Lung (tissue), 12 donors: Measurements from ENCODE around the gene TOPAZ1. TPM values are rescaled to one million over a fixed set of nuclear protein-coding genes. Genes with fewer than 3 reads are reported as not detected.

Experiments used
- ATAC-seq: fragments of 200-7000 bp; cut with Tn5 transposase; one replicate; pipeline ENCODE4 v1.9.1; 2020; ENCODE audit warnings: moderate number of reproducible peaks; ENCODE audit not compliant: insufficient read depth, low FRiP score
- DNase-seq, 3 donors: peaks; one replicate each; pipeline ENCODE4 v3.0.0-alpha.2; 2013 to 2017
- H3K27ac ChIP-seq, 2 donors: one replicate each; pipeline ENCODE4 v1.5.1; 2013; ENCODE audit warnings: mild to moderate bottlenecking in 2 of 2, moderate library complexity in 2 of 2, control low read depth in 1 of 2, inconsistent platforms in 1 of 2, low read depth in 1 of 2, low read length in 1 of 2
- H3K27me3 ChIP-seq, 3 donors: one replicate each; pipeline ENCODE4 v1.5.1; 2013; ENCODE audit warnings: low read length in 2 of 3; ENCODE audit not compliant: control insufficient read depth in 3 of 3, insufficient read depth in 3 of 3
- H3K36me3 ChIP-seq, 4 donors: one replicate each; pipeline ENCODE4 v1.5.1; 2013; ENCODE audit warnings: low read length in 4 of 4, mild to moderate bottlenecking in 1 of 4, moderate library complexity in 1 of 4; ENCODE audit not compliant: control insufficient read depth in 4 of 4, insufficient read depth in 4 of 4
- H3K4me1 ChIP-seq, 5 donors: one replicate each; pipeline ENCODE4 v1.5.1; 2013; ENCODE audit warnings: low read length in 5 of 5, mild to moderate bottlenecking in 2 of 5, moderate library complexity in 1 of 5; ENCODE audit not compliant: control insufficient read depth in 5 of 5, insufficient read depth in 5 of 5
- H3K4me3 ChIP-seq: one replicate; pipeline ENCODE4 v1.5.1; 2013; ENCODE audit warnings: mild to moderate bottlenecking, control low read depth, moderate library complexity
- H3K9ac ChIP-seq, 2 donors: one replicate each; pipeline ENCODE4 v1.5.1; 2013; ENCODE audit warnings: low read length in 2 of 2, control low read depth in 1 of 2; ENCODE audit not compliant: insufficient read depth in 1 of 2
- H3K9me3 ChIP-seq, 4 donors: one replicate each; pipeline ENCODE4 v1.5.1; 2013; ENCODE audit warnings: low read length in 3 of 4, mild to moderate bottlenecking in 1 of 4, moderate library complexity in 1 of 4; ENCODE audit not compliant: control insufficient read depth in 4 of 4, insufficient read depth in 3 of 4
- WGBS, 2 donors: extraction: QIAGEN DNeasy Blood & Tissue Kit; methylation state at CpG; one replicate each; pipeline ENCODE4 v1.1.7; 2013; 5-methylcytosine and 5-hydroxymethylcytosine counted together
- polyA plus RNA-seq, 2 donors: library from polyadenylated mRNA; stranded (reverse); fragments of 200-250 nt; gene quantifications; one replicate each; pipeline ENCODE4 v1.2.1, GENCODE V29; 2013
- total RNA-seq, 2 donors: library from RNA; depleted of rRNA in 1 of 2; stranded (reverse); fragments of >200 nt in 1 of 2; gene quantifications; one replicate each; pipeline ENCODE4 v1.2.1, GENCODE V29; 2014 to 2021
- TF ChIP-seq, protein P1 (sequence below): IDR thresholded peaks from 2 replicates; pipeline ENCODE4 v1.5.1; 2012; ENCODE audit warnings: mild to moderate bottlenecking; ENCODE audit errors: control extremely low read depth, extremely low read depth
- donor health status: control.
- donor health status: control.
- donor health status: Bipolar disorder and iron deficiency.
- donor health status: healthy.
- donor health status: DM: yes; HTN: yes; CAD: no.

The TOPAZ1 gene
- total and polyA plus RNA-seq, 4 donors = not detected

- no peak overlapping the region for H3K9ac ChIP-seq
- H3K9me3 ChIP-seq = no peaks in the 10 kb centered on the region
- ATAC-seq (no peak), DNase-seq (no peak)
- H3K4me3 ChIP-seq = no peak overlapping the region
- TF ChIP-seq, protein P1, sequence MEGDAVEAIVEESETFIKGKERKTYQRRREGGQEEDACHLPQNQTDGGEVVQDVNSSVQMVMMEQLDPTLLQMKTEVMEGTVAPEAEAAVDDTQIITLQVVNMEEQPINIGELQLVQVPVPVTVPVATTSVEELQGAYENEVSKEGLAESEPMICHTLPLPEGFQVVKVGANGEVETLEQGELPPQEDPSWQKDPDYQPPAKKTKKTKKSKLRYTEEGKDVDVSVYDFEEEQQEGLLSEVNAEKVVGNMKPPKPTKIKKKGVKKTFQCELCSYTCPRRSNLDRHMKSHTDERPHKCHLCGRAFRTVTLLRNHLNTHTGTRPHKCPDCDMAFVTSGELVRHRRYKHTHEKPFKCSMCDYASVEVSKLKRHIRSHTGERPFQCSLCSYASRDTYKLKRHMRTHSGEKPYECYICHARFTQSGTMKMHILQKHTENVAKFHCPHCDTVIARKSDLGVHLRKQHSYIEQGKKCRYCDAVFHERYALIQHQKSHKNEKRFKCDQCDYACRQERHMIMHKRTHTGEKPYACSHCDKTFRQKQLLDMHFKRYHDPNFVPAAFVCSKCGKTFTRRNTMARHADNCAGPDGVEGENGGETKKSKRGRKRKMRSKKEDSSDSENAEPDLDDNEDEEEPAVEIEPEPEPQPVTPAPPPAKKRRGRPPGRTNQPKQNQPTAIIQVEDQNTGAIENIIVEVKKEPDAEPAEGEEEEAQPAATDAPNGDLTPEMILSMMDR = no peak
- 32 to 49% methylated on average over 8 of the region's 8 CpGs for WGBS, 2 donors
- no peaks in the 10 kb centered on the region for H3K27me3 ChIP-seq
- H3K27ac ChIP-seq = no peak overlapping the region
- H3K36me3 ChIP-seq = no peaks in the 10 kb centered on the region
- H3K4me1 ChIP-seq = no peaks in the 10 kb centered on the region
These were observed 77.2 kb downstream of the TOPAZ1 start for GRCh38 chr3:44318891-44319311.

DNA sequence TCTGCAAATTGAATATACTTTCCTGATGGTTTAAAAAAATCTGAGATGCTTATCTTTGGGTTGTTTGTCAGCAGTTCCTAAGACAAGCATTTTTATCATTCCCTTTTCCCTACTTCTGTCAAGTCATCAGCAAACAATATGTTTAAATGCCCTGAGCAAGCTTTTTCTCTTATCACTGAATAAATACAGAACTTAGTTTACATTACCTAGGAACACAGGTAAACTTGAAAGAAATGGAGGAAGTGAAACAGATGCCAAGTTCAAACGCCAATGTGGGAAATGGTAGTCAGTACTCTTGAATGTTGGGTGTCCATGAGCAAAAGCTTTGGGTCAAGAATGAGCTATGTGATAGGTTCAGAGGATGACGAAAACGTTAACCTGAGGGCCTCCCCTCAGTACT lies 79.6 kb downstream of the TOPAZ1 start:
- DNase-seq = no peak
- 35 to 70% methylated on average over 3 of the region's 3 CpGs for WGBS, 2 donors
- H3K9me3 ChIP-seq = no peaks in the 10 kb centered on the region
- no peaks in the 10 kb centered on the region for H3K36me3 ChIP-seq
- no peak for ATAC-seq
- no peak overlapping the region for H3K27ac ChIP-seq
- no peaks in the 10 kb centered on the region for H3K27me3 ChIP-seq
- no peaks in the 10 kb centered on the region for H3K4me1 ChIP-seq
- no peak overlapping the region for H3K9ac ChIP-seq
- H3K4me3 ChIP-seq = no peak overlapping the region
- TF ChIP-seq, protein P1 = no peak

GRCh38 chr3:44323341-44323955 lies 81.8 kb downstream of the TOPAZ1 start:
- H3K4me3 ChIP-seq = no peak overlapping the region
- no peak overlapping the region for H3K27ac ChIP-seq
- TF ChIP-seq, protein P1 = peak; percentile 84
- H3K9me3 ChIP-seq = no peaks in the 10 kb centered on the region
- H3K27me3 ChIP-seq = no peaks in the 10 kb centered on the region
- DNase-seq = peak; percentile 66 to 85 (median 84)
- ATAC-seq = no peak
- H3K9ac ChIP-seq = no peak overlapping the region
- no peaks in the 10 kb centered on the region for H3K36me3 ChIP-seq
- H3K4me1 ChIP-seq = no peaks in the 10 kb centered on the region
- 9 to 16% methylated on average over 4 of the region's 4 CpGs for WGBS, 2 donors

- Histone ChIP-seq H3K9me3 (no peaks in the 10 kb centered on the region), H3K36me3 (no peaks in the 10 kb centered on the region), H3K9ac (no peak overlapping the region), H3K27ac (no peak overlapping the region), H3K4me3 (no peak overlapping the region), H3K27me3 (peaks cover 0 to 2% (median 0%) of the 10 kb centered on the region in 3 donors), H3K4me1 (no peaks in the 10 kb centered on the region)
- DNase-seq (no peak), ATAC-seq (no peak)
- TF ChIP-seq, protein P1 = no peak
These were observed 82.9 kb downstream of the TOPAZ1 start for GRCh38 chr3:44324584-44324983.
